ENCODE measurements around the gene SUGP1.

The SUGP1 gene

GRCh38 chr19:19274146-19274545 lies 46.2 kb downstream of the SUGP1 start:
- Histone ChIP-seq H3K4me1 (ENCODE audit: low read depth, poor library complexity, severe bottlenecking) (no peaks in the 10 kb centered on the region), H3K27ac (no peak overlapping the region), H3K9ac (no peak overlapping the region), H3K4me3 (IDR thresholded peaks at IDR 0.05; ENCODE audit: insufficient read depth, low read depth, low read length) (no peak overlapping the region), H4K20me1 (ENCODE audit: insufficient read depth) (no peaks in the 10 kb centered on the region), H3K36me3 (ENCODE audit: insufficient read depth) (no peaks in the 10 kb centered on the region), H2AFZ (ENCODE audit: low read depth) (no peak overlapping the region), H3K79me2 (ENCODE audit: insufficient read depth, low read depth) (no peaks in the 10 kb centered on the region), H3K27me3 (ENCODE audit: insufficient read depth, low read depth) (no peaks in the 10 kb centered on the region), H3K4me2 (no peak overlapping the region)
- no peak for TF ChIP-seq CTCF (conservative IDR thresholded peaks at IDR 0.05; ENCODE audit: low read depth, low read length)

GRCh38 chr19:19271828-19272599 lies 48.3 kb downstream of the SUGP1 start:
- no peak for TF ChIP-seq CTCF (conservative IDR thresholded peaks at IDR 0.05; ENCODE audit: low read depth, low read length)
- Histone ChIP-seq H3K9ac (no peak overlapping the region), H4K20me1 (ENCODE audit: insufficient read depth) (no peaks in the 10 kb centered on the region), H3K79me2 (ENCODE audit: insufficient read depth, low read depth) (no peaks in the 10 kb centered on the region), H3K4me2 (no peak overlapping the region), H2AFZ (ENCODE audit: low read depth) (no peak overlapping the region), H3K27ac (no peak overlapping the region), H3K36me3 (ENCODE audit: insufficient read depth) (no peaks in the 10 kb centered on the region), H3K4me3 (IDR thresholded peaks at IDR 0.05; ENCODE audit: insufficient read depth, low read depth, low read length) (no peak overlapping the region), H3K27me3 (ENCODE audit: insufficient read depth, low read depth) (no peaks in the 10 kb centered on the region), H3K4me1 (ENCODE audit: low read depth, poor library complexity, severe bottlenecking) (no peaks in the 10 kb centered on the region)

GRCh38 chr19:19270749-19271571 lies 49.3 kb downstream of the SUGP1 start:
- TF ChIP-seq CTCF (conservative IDR thresholded peaks at IDR 0.05; ENCODE audit: low read depth, low read length) = no peak
- Histone ChIP-seq H3K4me1 (ENCODE audit: low read depth, poor library complexity, severe bottlenecking) (no peaks in the 10 kb centered on the region), H3K27ac (no peak overlapping the region), H3K9ac (no peak overlapping the region), H3K4me2 (no peak overlapping the region), H3K36me3 (ENCODE audit: insufficient read depth) (no peaks in the 10 kb centered on the region), H4K20me1 (ENCODE audit: insufficient read depth) (no peaks in the 10 kb centered on the region), H3K4me3 (IDR thresholded peaks at IDR 0.05; ENCODE audit: insufficient read depth, low read depth, low read length) (no peak overlapping the region), H3K27me3 (ENCODE audit: insufficient read depth, low read depth) (no peaks in the 10 kb centered on the region), H3K79me2 (ENCODE audit: insufficient read depth, low read depth) (no peaks in the 10 kb centered on the region), H2AFZ (ENCODE audit: low read depth) (no peak overlapping the region)

- Histone ChIP-seq H4K20me1 (ENCODE audit: insufficient read depth) (no peaks in the 10 kb centered on the region), H3K79me2 (ENCODE audit: insufficient read depth, low read depth) (no peaks in the 10 kb centered on the region), H3K4me3 (IDR thresholded peaks at IDR 0.05; ENCODE audit: insufficient read depth, low read depth, low read length) (no peak overlapping the region), H3K27ac (no peak overlapping the region), H3K9ac (no peak overlapping the region), H2AFZ (ENCODE audit: low read depth) (no peak overlapping the region), H3K27me3 (ENCODE audit: insufficient read depth, low read depth) (no peaks in the 10 kb centered on the region), H3K4me1 (ENCODE audit: low read depth, poor library complexity, severe bottlenecking) (no peaks in the 10 kb centered on the region), H3K36me3 (ENCODE audit: insufficient read depth) (no peaks in the 10 kb centered on the region), H3K4me2 (no peak overlapping the region)
- TF ChIP-seq CTCF (conservative IDR thresholded peaks at IDR 0.05; ENCODE audit: low read depth, low read length) = no peak
These were observed 50.2 kb downstream of the SUGP1 start for GRCh38 chr19:19269952-19270694.

Measured in KMS-11 (cell line).